Adrenal gland (tissue), 12 donors: ENCODE measurements around the gene INTS3. TPM values are rescaled to one million over a fixed set of nuclear protein-coding genes. Genes with fewer than 3 reads are reported as not detected.

Experiments used
- DNase-seq, 7 donors: peaks; one replicate each; pipeline ENCODE4 v3.0.0-alpha.2; 2019 to 2020
- H3K27ac ChIP-seq, 5 donors: fragments of 200-600 bp; sonication (generic) in 4 of 5; 1 replicate in 3 of 5; 2 replicates in 2 of 5; pipeline versions ENCODE4 v1.5.1 to v1.8.0; 2016 to 2020; ENCODE audit warnings: mild to moderate bottlenecking in 1 of 5
- H3K27me3 ChIP-seq: fragments of 200-600 bp; 2 replicates; pipeline ENCODE4 v1.8.0; 2021
- H3K36me3 ChIP-seq, 2 donors: fragments of 200-600 bp; replicated peaks in 1 of 2; 1 replicate in 1 of 2; 2 replicates in 1 of 2; pipeline versions ENCODE4 v1.5.1 to v1.8.0; 2018 to 2022
- H3K4me1 ChIP-seq, 2 donors: fragments of 200-600 bp; replicated peaks in 1 of 2; 1 replicate in 1 of 2; 2 replicates in 1 of 2; pipeline versions ENCODE4 v1.5.1 to v1.8.0; 2018 to 2021
- H3K4me3 ChIP-seq, 4 donors: fragments of 200-600 bp; sonication (generic) in 3 of 4; one replicate each; pipeline ENCODE4 v1.5.1; 2016 to 2018
- H3K9me3 ChIP-seq, 3 donors: fragments of 200-600 bp; sonication (generic) in 1 of 3; replicated peaks in 1 of 3; 1 replicate in 2 of 3; 2 replicates in 1 of 3; pipeline versions ENCODE4 v1.5.1 to v1.8.0; 2016 to 2021
- CTCF ChIP-seq, 6 experiments: fragments of 450-650 bp in 4 of 6; fragments of 200-600 bp in 2 of 6; sonication (generic) in 1 of 6; IDR thresholded peaks; 1 replicate in 5 of 6; 2 replicates in 1 of 6; pipeline versions ENCODE4 v1.5.1 to v1.8.0; 2016 to 2021; ENCODE audit warnings: antibody characterized with exemption in 6 of 6, mild to moderate bottlenecking in 2 of 6, moderate library complexity in 1 of 6
- POLR2A ChIP-seq, 2 donors: fragments of 450-650 bp; IDR thresholded peaks; one replicate each; pipeline ENCODE4 v1.6.1; 2017; ENCODE audit warnings: antibody characterized with exemption in 2 of 2, mild to moderate bottlenecking in 2 of 2, moderate library complexity in 1 of 2
- WGBS, 4 donors: extraction: QIAGEN DNeasy Blood & Tissue Kit in 2 of 4; methylation state at CpG; one replicate each; pipeline versions ENCODE4 v1.1.5 to v1.1.7; 2013 to 2017; 5-methylcytosine and 5-hydroxymethylcytosine counted together
- intact Hi-C, 2 donors: fragments of 100-400 bp; cut with DNase I; formaldehyde crosslinking; loops; one replicate each; pipeline versions ENCODE4 v1.14.1 to v1.15.0; 2022 to 2023
- polyA plus RNA-seq, 3 donors: library from polyadenylated mRNA; stranded (reverse); fragments of 200-250 nt in 2 of 3; fragments of 350-450 nt in 1 of 3; fragmentation: Illumina TruSeq in 1 of 3; extraction: RNeasy Lipid Tissue Mini Kit (QIAGEN cat#74804) in 1 of 3; gene quantifications; one replicate each; pipeline ENCODE4 v1.2.3, GENCODE V29; 2013 to 2014
- total RNA-seq, 9 donors: library from RNA; depleted of rRNA in 4 of 9; stranded (reverse); fragments of >200 nt in 4 of 9; fragments of 120-200 nt in 1 of 9; fragmentation: NEBNext Ultra II Directional in 1 of 9; extraction: Animal tissue kit (Norgen Biotek cat#: 25700) in 1 of 9; gene quantifications; one replicate each; pipeline versions ENCODE4 v1.1.0 to v1.2.4, GENCODE V29; 2013 to 2023
- donor health status: healthy with polysubstance abuse.
- donor health status: Bipolar disorder and iron deficiency.
- donor health status: DM: yes; HTN: yes; CAD: no.
- donor health status: DM: no; HTN: no; CAD: no.
- donor health status: DM: no; HTN: no; CAD: no.
- donor health status: DM: yes; HTN: yes; CAD: no.

The INTS3 gene
- total and polyA plus RNA-seq, 12 donors, result 40.7 to 148 (median 61.2) TPM

GRCh38 chr1:153688736-153689328 is 39.0 kb upstream of the INTS3 start:
- no peak overlapping the region for H3K4me3 ChIP-seq
- H3K27me3 ChIP-seq, result no peaks in the 10 kb centered on the region
- 89 to 91% (median 90%) methylated on average over 11 to 18 of the region's 18 CpGs for WGBS, 4 donors
- peaks cover 0 to 4% of the 10 kb centered on the region in 2 donors for H3K4me1 ChIP-seq
- no peak overlapping the region for H3K27ac ChIP-seq
- no peak for TF ChIP-seq CTCF (IDR thresholded peaks at IDR 0.05)
- TF ChIP-seq POLR2A (IDR thresholded peaks at IDR 0.05), result no peak
- no peaks in the 10 kb centered on the region for H3K36me3 ChIP-seq
- no peaks in the 10 kb centered on the region for H3K9me3 ChIP-seq
- no peak for DNase-seq
- intact Hi-C loops, result loop anchor here in 1 of 2 donors (10.0 kb wide), 1 partner anchor 296 kb away; the partner anchor contains the start of gene RAB13

DNA sequence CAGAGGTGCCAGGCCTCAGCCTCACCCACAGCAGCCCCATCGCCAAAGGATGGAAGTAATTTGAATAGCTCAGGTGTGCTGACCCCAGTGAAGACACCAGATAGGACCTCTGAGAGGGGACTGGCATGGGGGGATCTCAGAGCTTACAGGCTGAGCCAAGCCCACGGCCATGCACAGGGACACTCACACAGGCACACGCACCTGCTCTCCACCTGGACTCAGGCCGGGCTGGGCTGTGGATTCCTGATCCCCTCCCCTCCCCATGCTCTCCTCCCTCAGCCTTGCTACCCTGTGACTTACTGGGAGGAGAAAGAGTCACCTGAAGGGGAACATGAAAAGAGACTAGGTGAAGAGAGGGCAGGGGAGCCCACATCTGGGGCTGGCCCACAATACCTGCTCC is 34.4 kb upstream of the INTS3 start:
- TF ChIP-seq POLR2A (IDR thresholded peaks at IDR 0.05) (no peak), CTCF (IDR thresholded peaks at IDR 0.05) (no peak)
- intact Hi-C loops, result no loop called here
- 87 to 100% (median 91%) methylated on average over 1 to 4 of the region's 4 CpGs for WGBS, 4 donors
- no peak overlapping the region for H3K4me3 ChIP-seq
- no peak for DNase-seq
- H3K27ac ChIP-seq, result no peak overlapping the region
- H3K27me3 ChIP-seq, result no peaks in the 10 kb centered on the region
- H3K4me1 ChIP-seq, result peaks cover 4 to 12% of the 10 kb centered on the region in 2 donors
- H3K36me3 ChIP-seq, result no peaks in the 10 kb centered on the region
- no peaks in the 10 kb centered on the region for H3K9me3 ChIP-seq

DNA sequence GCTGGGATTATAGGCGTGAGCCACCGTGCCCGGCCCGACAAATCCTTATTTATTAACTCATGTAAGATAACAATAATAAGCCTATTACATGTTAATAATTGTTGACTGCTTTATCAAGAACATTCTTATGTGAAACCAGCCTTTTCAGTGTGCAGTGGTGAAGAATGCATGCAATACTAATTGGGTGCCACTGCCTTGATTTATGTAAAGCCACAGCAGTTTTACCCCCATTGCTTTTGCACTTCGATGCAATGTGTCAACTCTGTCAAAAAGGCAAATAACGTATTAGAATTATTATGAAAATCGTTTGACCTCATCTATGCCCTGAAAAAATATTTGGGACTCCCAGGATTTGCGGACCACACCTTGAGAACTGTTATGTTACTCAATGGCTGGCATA is 31.1 kb upstream of the INTS3 start:
- TF ChIP-seq POLR2A (IDR thresholded peaks at IDR 0.05) (no peak), CTCF (IDR thresholded peaks at IDR 0.05) (no peak)

GRCh38 chr1:153697191-153698019 is 30.4 kb upstream of the INTS3 start:
- no peaks in the 10 kb centered on the region for H3K36me3 ChIP-seq
- 67 to 79% (median 74%) methylated on average over 9 to 12 of the region's 12 CpGs for WGBS, 4 donors
- H3K27ac ChIP-seq, result peak overlapping the region; percentile 29 to 89 (median 75)
- peaks cover 17 to 23% of the 10 kb centered on the region in 2 donors for H3K4me1 ChIP-seq
- TF ChIP-seq CTCF (IDR thresholded peaks at IDR 0.05), result no peak
- TF ChIP-seq POLR2A (IDR thresholded peaks at IDR 0.05), result no peak
- H3K27me3 ChIP-seq, result no peaks in the 10 kb centered on the region
- peak in 6 of 7 donors; percentile 44 to 70 (median 54) for DNase-seq
- H3K4me3 ChIP-seq, result no peak overlapping the region
- H3K9me3 ChIP-seq, result no peaks in the 10 kb centered on the region
- intact Hi-C loops, result no loop called here

More for the DNA sequence above, 31.1 kb upstream of the INTS3 start:
- DNase-seq, result no peak
- Histone ChIP-seq H3K27me3 (no peaks in the 10 kb centered on the region), H3K4me3 (no peak overlapping the region), H3K4me1 (peaks cover 17 to 23% of the 10 kb centered on the region in 2 donors), H3K27ac (peak overlapping the region in 2 of 5 donors; percentile 84 to 89), H3K36me3 (no peaks in the 10 kb centered on the region), H3K9me3 (no peaks in the 10 kb centered on the region)
- intact Hi-C loops, result no loop called here
- 77 to 88% (median 86%) methylated on average over 8 of the region's 8 CpGs for WGBS, 4 donors
